ENCODE measurements around the gene EMCN. TPM values are rescaled to one million over a fixed set of nuclear protein-coding genes. Genes with fewer than 3 reads are reported as not detected.

The EMCN gene
- polyA plus RNA-seq, 1 donor: 136 TPM

GRCh38 chr4:100494166-100494565 lies 23.7 kb downstream of the EMCN start:
- DNase-seq: no peak

GRCh38 chr4:100493756-100494155 lies 24.1 kb downstream of the EMCN start:
- DNase-seq: no peak

- no peak for DNase-seq
These were observed 25.7 kb downstream of the EMCN start for GRCh38 chr4:100492129-100492528.

GRCh38 chr4:100489305-100489704 lies 28.5 kb downstream of the EMCN start:
- no peak for DNase-seq

GRCh38 chr4:100486496-100486895 lies 31.3 kb downstream of the EMCN start:
- DNase-seq: no peak

- no peak for DNase-seq
These were observed 34.0 kb downstream of the EMCN start for GRCh38 chr4:100483796-100484195.

GRCh38 chr4:100479971-100480370 lies 37.9 kb downstream of the EMCN start:
- DNase-seq: no peak

- DNase-seq: no peak
These were observed 48.3 kb downstream of the EMCN start for GRCh38 chr4:100469555-100469954.

GRCh38 chr4:100466501-100466900 lies 51.3 kb downstream of the EMCN start:
- DNase-seq: no peak

GRCh38 chr4:100461807-100462605 lies 55.8 kb downstream of the EMCN start:
- no peak for DNase-seq

- DNase-seq: no peak
These were observed 67.4 kb downstream of the EMCN start for GRCh38 chr4:100450449-100450848.

- DNase-seq: no peak
These were observed 86.4 kb downstream of the EMCN start for GRCh38 chr4:100431416-100431815.

GRCh38 chr4:100430451-100430850 lies 87.4 kb downstream of the EMCN start:
- DNase-seq: no peak

GRCh38 chr4:100429616-100430015 lies 88.2 kb downstream of the EMCN start:
- DNase-seq: no peak

GRCh38 chr4:100428051-100428450 lies 89.8 kb downstream of the EMCN start:
- no peak for DNase-seq

GRCh38 chr4:100424376-100424775 lies 93.4 kb downstream of the EMCN start:
- DNase-seq: no peak

GRCh38 chr4:100422894-100423293 lies 94.9 kb downstream of the EMCN start:
- no peak for DNase-seq

GRCh38 chr4:100421361-100421978 lies 96.4 kb downstream of the EMCN start:
- peak; percentile 13 for DNase-seq

- no peak for DNase-seq
These were observed 97.3 kb downstream of the EMCN start for GRCh38 chr4:100420571-100420970.

GRCh38 chr4:100417565-100417964 lies 100.3 kb downstream of the EMCN start:
- DNase-seq: peak; percentile 15

GRCh38 chr4:100414016-100414790 lies 103.6 kb downstream of the EMCN start:
- no peak for DNase-seq

- DNase-seq: no peak
These were observed 126.0 kb downstream of the EMCN start for GRCh38 chr4:100391863-100392262.

GRCh38 chr4:100391086-100391485 lies 126.7 kb downstream of the EMCN start:
- no peak for DNase-seq

Data from left kidney (tissue), 2 donors.